Loucy (cell line): Measurements from ENCODE around the gene LY6G6C.

ENCODE experiments used
- H2AFZ ChIP-seq: fragments of 200-600 bp; sonication (generic); 2 replicates; pipeline ENCODE4 v1.6.0; 2016; ENCODE audit warnings: antibody characterized with exemption, mild to moderate bottlenecking, low read length, moderate library complexity
- H3F3A ChIP-seq: fragments of 200-600 bp; 2 replicates; pipeline ENCODE4 v1.6.0; 2016; ENCODE audit warnings: antibody characterized with exemption, low read depth, mild to moderate bottlenecking
- H3K27me3 ChIP-seq: fragments of 200-600 bp; sonication (generic); 2 replicates; pipeline ENCODE4 v1.6.1; 2014; ENCODE audit warnings: low read length, mild to moderate bottlenecking; ENCODE audit not compliant: insufficient read depth, poor library complexity, severe bottlenecking
- H3K36me3 ChIP-seq: fragments of 200-600 bp; sonication (generic); 2 replicates; pipeline ENCODE4 v1.6.1; 2016; ENCODE audit warnings: low read length; ENCODE audit not compliant: insufficient read depth
- H3K4me1 ChIP-seq: fragments of 200-600 bp; sonication (generic); 2 replicates; pipeline ENCODE4 v1.5.1; 2014; ENCODE audit warnings: low read length, mild to moderate bottlenecking; ENCODE audit not compliant: insufficient read depth, poor library complexity, severe bottlenecking
- H3K4me2 ChIP-seq: fragments of 200-600 bp; sonication (generic); 2 replicates; pipeline ENCODE4 v1.6.0; 2014; ENCODE audit warnings: antibody characterized with exemption, low read length, low read depth, mild to moderate bottlenecking; ENCODE audit not compliant: poor library complexity, severe bottlenecking
- H3K4me3 ChIP-seq: fragments of 200-600 bp; sonication (generic); 2 replicates; pipeline ENCODE4 v1.5.1; 2014; ENCODE audit warnings: low read length, mild to moderate bottlenecking, mixed read lengths; ENCODE audit not compliant: poor library complexity, severe bottlenecking
- H3K79me2 ChIP-seq: fragments of 200-600 bp; sonication (generic); 2 replicates; pipeline ENCODE4 v1.6.1; 2014; ENCODE audit warnings: low read length; ENCODE audit not compliant: insufficient read depth
- H3K9ac ChIP-seq: fragments of 200-600 bp; sonication (generic); 2 replicates; pipeline ENCODE4 v1.6.0; 2014; ENCODE audit warnings: mild to moderate bottlenecking, low read depth, low read length, moderate library complexity; ENCODE audit not compliant: poor library complexity, severe bottlenecking
- H3K9me2 ChIP-seq: fragments of 200-600 bp; sonication (generic); replicated peaks from 2 replicates; pipeline ENCODE4 v1.6.1; 2016; ENCODE audit warnings: low read depth, low read length, mixed read lengths
- H3K9me3 ChIP-seq: fragments of 200-600 bp; sonication (generic); 2 replicates; pipeline ENCODE4 v1.6.1; 2014; ENCODE audit warnings: mild to moderate bottlenecking, antibody characterized with exemption, low read length, low read depth; ENCODE audit not compliant: insufficient read depth
- H4K20me1 ChIP-seq: fragments of 200-600 bp; sonication (generic); 2 replicates; pipeline ENCODE4 v1.6.0; 2014; ENCODE audit warnings: antibody characterized with exemption, low read length, mild to moderate bottlenecking; ENCODE audit not compliant: insufficient read depth, poor library complexity, severe bottlenecking
- EZH2phosphoT487 ChIP-seq: fragments of 200-600 bp; IDR thresholded peaks from 2 replicates; pipeline ENCODE4 v1.6.1; 2018; ENCODE audit warnings: antibody characterized with exemption, mild to moderate bottlenecking, moderate library complexity, borderline replicate concordance
- TF ChIP-seq, protein P1 (sequence below): fragments of 200-600 bp; sonication (generic); conservative IDR thresholded peaks from 2 replicates; pipeline ENCODE4 v1.5.1; 2014; ENCODE audit warnings: mild to moderate bottlenecking, antibody characterized with exemption, low read length

LY6G6C gene

DNA sequence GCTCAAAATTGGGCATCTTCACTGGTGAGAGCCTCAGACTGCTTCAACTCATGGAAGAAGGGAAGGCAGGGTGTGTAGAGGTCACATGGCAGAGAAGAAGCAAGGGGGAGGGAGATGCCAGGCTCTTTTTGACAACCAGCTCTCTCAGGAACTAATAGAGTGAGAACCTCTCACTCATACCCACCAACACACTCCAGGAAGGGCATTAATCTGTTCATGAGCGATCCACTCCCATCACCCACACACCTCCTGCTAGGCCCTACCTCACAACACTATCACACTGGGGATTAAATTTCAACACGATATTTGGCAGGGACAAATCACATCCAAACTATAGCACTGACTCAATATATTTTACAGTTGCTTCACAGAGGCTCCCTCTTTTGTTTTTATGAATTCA lies 20.3 kb upstream of the LY6G6C start:
- H3K79me2 ChIP-seq, result peaks cover 30% of the 10 kb centered on the region
- H4K20me1 ChIP-seq, result no peaks in the 10 kb centered on the region
- H3K9ac ChIP-seq, result peak overlapping the region; percentile 100
- H3K36me3 ChIP-seq, result no peaks in the 10 kb centered on the region
- H3K27me3 ChIP-seq, result no peaks in the 10 kb centered on the region
- no peak overlapping the region for H2AFZ ChIP-seq
- H3K4me3 ChIP-seq, result peak overlapping the region; percentile 100
- H3K4me2 ChIP-seq, result peak overlapping the region; percentile 74
- peaks cover 8% of the 10 kb centered on the region for H3F3A ChIP-seq
- H3K9me2 ChIP-seq, result no peaks in the 10 kb centered on the region
- no peaks in the 10 kb centered on the region for H3K9me3 ChIP-seq
- TF ChIP-seq, protein P1, sequence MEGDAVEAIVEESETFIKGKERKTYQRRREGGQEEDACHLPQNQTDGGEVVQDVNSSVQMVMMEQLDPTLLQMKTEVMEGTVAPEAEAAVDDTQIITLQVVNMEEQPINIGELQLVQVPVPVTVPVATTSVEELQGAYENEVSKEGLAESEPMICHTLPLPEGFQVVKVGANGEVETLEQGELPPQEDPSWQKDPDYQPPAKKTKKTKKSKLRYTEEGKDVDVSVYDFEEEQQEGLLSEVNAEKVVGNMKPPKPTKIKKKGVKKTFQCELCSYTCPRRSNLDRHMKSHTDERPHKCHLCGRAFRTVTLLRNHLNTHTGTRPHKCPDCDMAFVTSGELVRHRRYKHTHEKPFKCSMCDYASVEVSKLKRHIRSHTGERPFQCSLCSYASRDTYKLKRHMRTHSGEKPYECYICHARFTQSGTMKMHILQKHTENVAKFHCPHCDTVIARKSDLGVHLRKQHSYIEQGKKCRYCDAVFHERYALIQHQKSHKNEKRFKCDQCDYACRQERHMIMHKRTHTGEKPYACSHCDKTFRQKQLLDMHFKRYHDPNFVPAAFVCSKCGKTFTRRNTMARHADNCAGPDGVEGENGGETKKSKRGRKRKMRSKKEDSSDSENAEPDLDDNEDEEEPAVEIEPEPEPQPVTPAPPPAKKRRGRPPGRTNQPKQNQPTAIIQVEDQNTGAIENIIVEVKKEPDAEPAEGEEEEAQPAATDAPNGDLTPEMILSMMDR, result no peak
- TF ChIP-seq EZH2phosphoT487, result no peak
- H3K4me1 ChIP-seq, result peaks cover 44% of the 10 kb centered on the region

DNA sequence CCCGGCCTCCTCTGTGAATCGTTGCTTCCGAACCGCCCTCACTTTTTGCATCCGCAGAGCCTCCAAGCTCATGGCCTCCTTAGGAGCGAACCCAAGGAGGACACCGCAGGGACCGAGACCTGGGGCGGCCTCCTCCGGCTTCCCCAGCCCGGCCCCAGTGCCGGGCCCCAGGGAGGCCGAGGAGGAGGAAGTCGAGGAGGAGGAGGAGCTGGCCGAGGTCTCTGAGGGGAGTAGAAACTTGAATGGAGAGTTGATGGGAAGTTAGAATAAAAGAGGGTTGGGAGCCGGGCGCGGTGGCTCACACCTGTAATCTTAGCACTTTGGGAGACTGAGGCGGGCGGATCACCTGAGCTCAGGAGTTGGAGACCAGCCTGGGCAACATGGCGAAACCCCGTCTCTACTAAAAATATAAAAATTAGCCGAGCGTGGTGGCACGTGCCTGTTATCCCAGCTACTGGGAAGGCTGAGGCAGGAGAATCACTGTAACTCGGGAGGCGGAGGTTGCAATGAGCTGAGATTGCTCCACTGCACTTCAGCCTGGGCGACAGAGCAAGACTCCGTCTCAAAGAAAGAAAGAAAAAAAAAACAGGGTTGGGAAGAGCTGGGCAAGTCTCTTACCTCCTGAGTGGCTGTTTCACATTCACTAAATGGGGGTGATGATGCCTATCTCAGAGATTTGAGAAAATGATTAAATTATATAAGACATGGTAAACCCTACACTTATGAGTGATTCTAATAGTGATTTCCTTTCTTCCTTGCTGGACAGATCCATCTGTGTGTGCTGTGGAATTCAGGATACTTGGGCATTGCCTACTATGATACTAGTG lies 19.1 kb upstream of the LY6G6C start:
- Histone ChIP-seq H3K27me3 (peaks cover 5% of the 10 kb centered on the region), H3K4me3 (peak overlapping the region; percentile 100), H4K20me1 (peaks cover 4% of the 10 kb centered on the region), H2AFZ (no peak overlapping the region), H3K4me1 (peaks cover 48% of the 10 kb centered on the region), H3K9me3 (no peaks in the 10 kb centered on the region), H3F3A (peaks cover 10% of the 10 kb centered on the region), H3K9me2 (no peaks in the 10 kb centered on the region), H3K4me2 (peak overlapping the region; percentile 74), H3K79me2 (peaks cover 42% of the 10 kb centered on the region), H3K36me3 (no peaks in the 10 kb centered on the region), H3K9ac (peak overlapping the region; percentile 100)
- TF ChIP-seq, protein P1, result no peak
- no peak for TF ChIP-seq EZH2phosphoT487

DNA sequence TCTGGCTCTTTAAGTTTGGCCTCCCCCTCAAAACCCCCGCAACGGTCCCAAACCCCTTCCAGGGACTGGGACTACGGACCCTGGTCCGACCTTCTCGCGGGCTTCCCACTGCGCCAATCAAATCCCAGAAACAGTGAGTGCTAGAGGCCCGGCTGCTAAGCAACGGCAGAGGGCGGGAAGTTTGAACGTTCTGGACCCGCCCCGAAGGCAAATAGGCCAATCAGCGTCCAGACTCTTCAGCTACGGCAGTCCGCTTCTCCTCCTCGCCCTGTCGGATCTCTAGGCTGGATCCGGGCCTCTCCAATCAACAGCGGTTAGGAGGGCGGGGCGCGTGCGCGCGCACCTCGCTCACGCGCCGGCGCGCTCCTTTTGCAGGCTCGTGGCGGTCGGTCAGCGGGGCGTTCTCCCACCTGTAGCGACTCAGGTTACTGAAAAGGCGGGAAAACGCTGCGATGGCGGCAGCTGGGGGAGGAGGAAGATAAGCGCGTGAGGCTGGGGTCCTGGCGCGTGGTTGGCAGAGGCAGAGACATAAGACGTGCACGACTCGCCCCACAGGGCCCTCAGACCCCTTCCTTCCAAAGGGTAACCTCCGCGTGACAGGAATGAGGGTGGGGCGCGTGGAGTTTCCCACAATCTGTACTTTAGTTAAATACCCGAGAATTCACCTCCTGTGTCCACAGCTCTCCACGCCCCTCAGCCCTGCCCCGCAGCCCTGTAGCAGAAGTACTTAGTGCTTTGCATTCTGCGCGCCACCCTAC lies 18.3 kb upstream of the LY6G6C start, which contains the start of gene MSH5:
Gene MSH5, plus strand, starts transcription at position 367 of the 758 bp plus-strand sequence. CDS start 462 bp downstream, outside the sequence.
- H2AFZ ChIP-seq, result no peak within 1 kb of the TSS
- peaks cover 6% of the 10 kb centered on the region for H4K20me1 ChIP-seq
- H3K9me2 ChIP-seq, result no peaks in the 10 kb centered on the region
- H3K9ac ChIP-seq, result peak within 1 kb of the TSS; percentile 100
- H3K4me1 ChIP-seq, result peaks cover 48% of the 10 kb centered on the region
- peaks cover 50% of the 10 kb centered on the region for H3K79me2 ChIP-seq
- peaks cover 9% of the 10 kb centered on the region for H3K27me3 ChIP-seq
- H3K9me3 ChIP-seq, result no peaks in the 10 kb centered on the region
- TF ChIP-seq, protein P1, result no peak
- TF ChIP-seq EZH2phosphoT487, result no peak
- H3K4me2 ChIP-seq, result peak within 1 kb of the TSS; percentile 99
- peaks cover 10% of the 10 kb centered on the region for H3F3A ChIP-seq
- peak within 1 kb of the TSS; percentile 100 for H3K4me3 ChIP-seq
- no peaks in the 10 kb centered on the region for H3K36me3 ChIP-seq
